ENCODE data around the gene KRTAP4-8. TPM values are rescaled to one million over a fixed set of nuclear protein-coding genes. Genes with fewer than 3 reads are reported as not detected.

KRTAP4-8 gene
- total RNA-seq (not detected in 2 replicates), polyA plus RNA-seq (not detected in 2 replicates), polyA minus RNA-seq (ENCODE audit: low replicate concordance) (not detected in 2 replicates)
- polyA plus RNA-seq (2012): not detected in 2 replicates

- no peaks in the 10 kb centered on the region for H3K36me3 ChIP-seq (ENCODE audit: control insufficient read depth, insufficient read depth, low read length)
- no peak for DNase-seq (ENCODE audit: low read depth in 2 of 2)
- H3K9ac ChIP-seq (ENCODE audit: insufficient read depth, low read length): no peak within 1 kb of the TSS
- no peak within 1 kb of the TSS for H3K27ac ChIP-seq (ENCODE audit: insufficient read depth, low read length)
- H2AFZ ChIP-seq (ENCODE audit: low read length): no peak within 1 kb of the TSS
- no peaks in the 10 kb centered on the region for H4K20me1 ChIP-seq (ENCODE audit: control insufficient read depth, extremely low read depth, insufficient read depth, low read length)
- H3K79me2 ChIP-seq (ENCODE audit: control insufficient read depth, insufficient read depth, low read length): no peaks in the 10 kb centered on the region
- no peaks in the 10 kb centered on the region for H3K27me3 ChIP-seq (ENCODE audit: control insufficient read depth, insufficient read depth, low read length)
- H3K4me2 ChIP-seq (ENCODE audit: extremely low read depth, insufficient read depth, low read length): no peak within 1 kb of the TSS
- TF ChIP-seq EZH2 (IDR thresholded peaks at IDR 0.05; ENCODE audit: low read length, missing control alignments): no peak
- TF ChIP-seq, protein P1, sequence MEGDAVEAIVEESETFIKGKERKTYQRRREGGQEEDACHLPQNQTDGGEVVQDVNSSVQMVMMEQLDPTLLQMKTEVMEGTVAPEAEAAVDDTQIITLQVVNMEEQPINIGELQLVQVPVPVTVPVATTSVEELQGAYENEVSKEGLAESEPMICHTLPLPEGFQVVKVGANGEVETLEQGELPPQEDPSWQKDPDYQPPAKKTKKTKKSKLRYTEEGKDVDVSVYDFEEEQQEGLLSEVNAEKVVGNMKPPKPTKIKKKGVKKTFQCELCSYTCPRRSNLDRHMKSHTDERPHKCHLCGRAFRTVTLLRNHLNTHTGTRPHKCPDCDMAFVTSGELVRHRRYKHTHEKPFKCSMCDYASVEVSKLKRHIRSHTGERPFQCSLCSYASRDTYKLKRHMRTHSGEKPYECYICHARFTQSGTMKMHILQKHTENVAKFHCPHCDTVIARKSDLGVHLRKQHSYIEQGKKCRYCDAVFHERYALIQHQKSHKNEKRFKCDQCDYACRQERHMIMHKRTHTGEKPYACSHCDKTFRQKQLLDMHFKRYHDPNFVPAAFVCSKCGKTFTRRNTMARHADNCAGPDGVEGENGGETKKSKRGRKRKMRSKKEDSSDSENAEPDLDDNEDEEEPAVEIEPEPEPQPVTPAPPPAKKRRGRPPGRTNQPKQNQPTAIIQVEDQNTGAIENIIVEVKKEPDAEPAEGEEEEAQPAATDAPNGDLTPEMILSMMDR (conservative IDR thresholded peaks at IDR 0.05 in 1 of 2, IDR thresholded peaks at IDR 0.05 in 1 of 2; ENCODE audit: low read depth in 1 of 2, low read length in 2 of 2): no peak
- H3K4me3 ChIP-seq (replicated peaks in 1 of 4; ENCODE audit: control extremely low read depth in 1 of 4, insufficient read depth in 1 of 4, low read depth in 3 of 4, low read length in 4 of 4): no peak within 1 kb of the TSS
- no peaks in the 10 kb centered on the region for H3K9me3 ChIP-seq (ENCODE audit: control insufficient read depth, insufficient read depth, low read depth, low read length)
- H3K4me1 ChIP-seq (ENCODE audit: control insufficient read depth, extremely low read depth, insufficient read depth, low read length): peaks cover 3% of the 10 kb centered on the region
Measured at GRCh38 chr17:41098042-41098441, at the start of gene KRTAP4-8. TSS of gene KRTAP4-8 (minus strand) at chr17:41098142. CDS start at chr17:41098084, 58 bp downstream.

GRCh38 chr17:41145261-41145660, 47.3 kb upstream of the KRTAP4-8 start:
- Histone ChIP-seq H3K9ac (ENCODE audit: insufficient read depth, low read length) (no peak overlapping the region), H3K4me1 (ENCODE audit: control insufficient read depth, extremely low read depth, insufficient read depth, low read length) (no peaks in the 10 kb centered on the region), H3K79me2 (ENCODE audit: control insufficient read depth, insufficient read depth, low read length) (no peaks in the 10 kb centered on the region), H3K27ac (ENCODE audit: insufficient read depth, low read length) (no peak overlapping the region), H2AFZ (ENCODE audit: low read length) (no peak overlapping the region), H3K4me2 (ENCODE audit: extremely low read depth, insufficient read depth, low read length) (no peak overlapping the region), H4K20me1 (ENCODE audit: control insufficient read depth, extremely low read depth, insufficient read depth, low read length) (no peaks in the 10 kb centered on the region), H3K9me3 (ENCODE audit: control insufficient read depth, insufficient read depth, low read depth, low read length) (no peaks in the 10 kb centered on the region), H3K27me3 (ENCODE audit: control insufficient read depth, insufficient read depth, low read length) (no peaks in the 10 kb centered on the region), H3K4me3 (replicated peaks in 1 of 4; ENCODE audit: control extremely low read depth in 1 of 4, insufficient read depth in 1 of 4, low read depth in 3 of 4, low read length in 4 of 4) (no peak overlapping the region), H3K36me3 (ENCODE audit: control insufficient read depth, insufficient read depth, low read length) (no peaks in the 10 kb centered on the region)
- TF ChIP-seq EZH2 (IDR thresholded peaks at IDR 0.05; ENCODE audit: low read length, missing control alignments): no peak
- TF ChIP-seq, protein P1 (conservative IDR thresholded peaks at IDR 0.05 in 1 of 2, IDR thresholded peaks at IDR 0.05 in 1 of 2; ENCODE audit: low read depth in 1 of 2, low read length in 2 of 2): no peak
- DNase-seq (ENCODE audit: low read depth in 2 of 2): no peak

DNA sequence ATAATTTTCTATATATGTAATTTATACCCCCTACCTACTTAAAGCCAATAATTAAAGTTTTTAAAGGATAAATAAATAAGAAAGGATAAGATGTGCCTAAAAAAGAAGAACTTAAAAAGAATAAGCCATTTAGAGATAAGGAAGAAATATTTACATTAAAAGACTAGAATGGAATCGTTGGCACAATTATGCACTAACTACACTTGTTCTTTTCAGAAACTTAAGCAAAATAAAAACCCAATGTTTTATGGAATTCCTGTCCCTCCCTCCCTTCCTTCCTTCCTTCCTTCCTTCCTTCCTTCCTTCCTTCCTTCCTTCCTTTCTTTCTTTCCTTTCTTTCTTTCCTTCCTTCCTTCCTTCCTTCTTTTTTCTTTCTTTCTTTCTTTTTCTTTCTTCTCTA, 46.9 kb upstream of the KRTAP4-8 start:
- Histone ChIP-seq H3K4me2 (ENCODE audit: extremely low read depth, insufficient read depth, low read length) (no peak overlapping the region), H3K4me3 (replicated peaks in 1 of 4; ENCODE audit: control extremely low read depth in 1 of 4, insufficient read depth in 1 of 4, low read depth in 3 of 4, low read length in 4 of 4) (no peak overlapping the region), H3K9ac (ENCODE audit: insufficient read depth, low read length) (no peak overlapping the region), H3K27ac (ENCODE audit: insufficient read depth, low read length) (no peak overlapping the region), H3K4me1 (ENCODE audit: control insufficient read depth, extremely low read depth, insufficient read depth, low read length) (no peaks in the 10 kb centered on the region), H4K20me1 (ENCODE audit: control insufficient read depth, extremely low read depth, insufficient read depth, low read length) (no peaks in the 10 kb centered on the region), H3K27me3 (ENCODE audit: control insufficient read depth, insufficient read depth, low read length) (no peaks in the 10 kb centered on the region), H3K9me3 (ENCODE audit: control insufficient read depth, insufficient read depth, low read depth, low read length) (no peaks in the 10 kb centered on the region), H2AFZ (ENCODE audit: low read length) (no peak overlapping the region), H3K36me3 (ENCODE audit: control insufficient read depth, insufficient read depth, low read length) (no peaks in the 10 kb centered on the region), H3K79me2 (ENCODE audit: control insufficient read depth, insufficient read depth, low read length) (no peaks in the 10 kb centered on the region)
- TF ChIP-seq EZH2 (IDR thresholded peaks at IDR 0.05; ENCODE audit: low read length, missing control alignments): no peak
- TF ChIP-seq, protein P1 (conservative IDR thresholded peaks at IDR 0.05 in 1 of 2, IDR thresholded peaks at IDR 0.05 in 1 of 2; ENCODE audit: low read depth in 1 of 2, low read length in 2 of 2): no peak
- no peak for DNase-seq (ENCODE audit: low read depth in 2 of 2)

All from fibroblast of lung (primary cell).